Duodenal mucosa (tissue), 2 donors: ENCODE results near the gene HEATR3.

Experiments
- H3K27ac ChIP-seq: one replicate; pipeline ENCODE4 v1.7.0; 2013; ENCODE audit warnings: low read depth, low read length
- H3K27me3 ChIP-seq, 2 donors: one replicate each; pipeline ENCODE4 v1.7.0; 2013; ENCODE audit warnings: low read length in 2 of 2, control low read depth in 1 of 2; ENCODE audit not compliant: insufficient read depth in 2 of 2, control insufficient read depth in 1 of 2
- H3K36me3 ChIP-seq, 2 donors: one replicate each; pipeline ENCODE4 v1.7.0; 2013; ENCODE audit warnings: low read length in 2 of 2, control low read depth in 1 of 2; ENCODE audit not compliant: insufficient read depth in 2 of 2, control insufficient read depth in 1 of 2
- H3K4me1 ChIP-seq, 2 donors: one replicate each; pipeline ENCODE4 v1.7.0; 2013; ENCODE audit warnings: low read length in 2 of 2, control low read depth in 1 of 2; ENCODE audit not compliant: insufficient read depth in 2 of 2, control insufficient read depth in 1 of 2
- H3K4me3 ChIP-seq, 2 donors: one replicate each; pipeline ENCODE4 v1.7.0; 2013; ENCODE audit warnings: low read length in 2 of 2, low read depth in 1 of 2
- H3K9ac ChIP-seq, 2 donors: one replicate each; pipeline ENCODE4 v1.7.0; 2013; ENCODE audit warnings: low read length in 2 of 2, low read depth in 1 of 2
- H3K9me3 ChIP-seq, 2 donors: one replicate each; pipeline ENCODE4 v1.7.0; 2013; ENCODE audit warnings: low read length in 2 of 2, control low read depth in 1 of 2; ENCODE audit not compliant: control insufficient read depth in 1 of 2

Gene HEATR3

GRCh38 chr16:50093607-50094539 is 28.1 kb downstream of the HEATR3 start:
- peaks cover 9 to 27% of the 10 kb centered on the region in 2 donors for H3K36me3 ChIP-seq
- H3K9ac ChIP-seq: no peak overlapping the region
- no peaks in the 10 kb centered on the region for H3K4me1 ChIP-seq
- no peak overlapping the region for H3K4me3 ChIP-seq
- no peak overlapping the region for H3K27ac ChIP-seq
- H3K27me3 ChIP-seq: no peaks in the 10 kb centered on the region
- H3K9me3 ChIP-seq: no peaks in the 10 kb centered on the region

- H3K27ac ChIP-seq: no peak overlapping the region
- H3K9ac ChIP-seq: no peak overlapping the region
- no peaks in the 10 kb centered on the region for H3K27me3 ChIP-seq
- no peaks in the 10 kb centered on the region for H3K4me1 ChIP-seq
- no peaks in the 10 kb centered on the region for H3K9me3 ChIP-seq
- peaks cover 8 to 31% of the 10 kb centered on the region in 2 donors for H3K36me3 ChIP-seq
- H3K4me3 ChIP-seq: no peak overlapping the region
These were observed 31.0 kb downstream of the HEATR3 start for GRCh38 chr16:50096791-50097190.

GRCh38 chr16:50099957-50100648 is 34.3 kb downstream of the HEATR3 start:
- no peak overlapping the region for H3K4me3 ChIP-seq
- H3K9me3 ChIP-seq: no peaks in the 10 kb centered on the region
- H3K9ac ChIP-seq: no peak overlapping the region
- H3K4me1 ChIP-seq: no peaks in the 10 kb centered on the region
- no peak overlapping the region for H3K27ac ChIP-seq
- H3K27me3 ChIP-seq: no peaks in the 10 kb centered on the region
- H3K36me3 ChIP-seq: peaks cover 13 to 50% of the 10 kb centered on the region in 2 donors

- Histone ChIP-seq H3K4me3 (no peak overlapping the region), H3K9me3 (no peaks in the 10 kb centered on the region), H3K4me1 (no peaks in the 10 kb centered on the region), H3K27me3 (no peaks in the 10 kb centered on the region), H3K27ac (no peak overlapping the region), H3K9ac (no peak overlapping the region), H3K36me3 (peaks cover 13 to 59% of the 10 kb centered on the region in 2 donors)
These were observed 36.4 kb downstream of the HEATR3 start for GRCh38 chr16:50102051-50102746.

GRCh38 chr16:50103764-50104163 is 38.0 kb downstream of the HEATR3 start:
- Histone ChIP-seq H3K9ac (no peak overlapping the region), H3K36me3 (peaks cover 13 to 60% of the 10 kb centered on the region in 2 donors), H3K4me3 (no peak overlapping the region), H3K27ac (no peak overlapping the region), H3K4me1 (no peaks in the 10 kb centered on the region), H3K27me3 (no peaks in the 10 kb centered on the region), H3K9me3 (no peaks in the 10 kb centered on the region)

GRCh38 chr16:50114357-50115129 is 48.8 kb downstream of the HEATR3 start:
- Histone ChIP-seq H3K36me3 (no peaks in the 10 kb centered on the region), H3K9ac (no peak overlapping the region), H3K4me3 (no peak overlapping the region), H3K9me3 (no peaks in the 10 kb centered on the region), H3K27ac (no peak overlapping the region), H3K4me1 (no peaks in the 10 kb centered on the region), H3K27me3 (no peaks in the 10 kb centered on the region)

- Histone ChIP-seq H3K4me3 (no peak overlapping the region), H3K36me3 (no peaks in the 10 kb centered on the region), H3K9me3 (no peaks in the 10 kb centered on the region), H3K4me1 (peaks cover 14 to 15% of the 10 kb centered on the region in 2 donors), H3K27me3 (no peaks in the 10 kb centered on the region), H3K27ac (no peak overlapping the region), H3K9ac (no peak overlapping the region)
These were observed 54.9 kb downstream of the HEATR3 start for GRCh38 chr16:50120711-50121110.

GRCh38 chr16:50121278-50121677 is 55.5 kb downstream of the HEATR3 start:
- no peaks in the 10 kb centered on the region for H3K9me3 ChIP-seq
- no peak overlapping the region for H3K9ac ChIP-seq
- peaks cover 14 to 15% of the 10 kb centered on the region in 2 donors for H3K4me1 ChIP-seq
- H3K27me3 ChIP-seq: no peaks in the 10 kb centered on the region
- H3K4me3 ChIP-seq: no peak overlapping the region
- no peaks in the 10 kb centered on the region for H3K36me3 ChIP-seq
- no peak overlapping the region for H3K27ac ChIP-seq

GRCh38 chr16:50121721-50122445 is 56.1 kb downstream of the HEATR3 start:
- H3K27ac ChIP-seq: no peak overlapping the region
- H3K4me3 ChIP-seq: no peak overlapping the region
- H3K9ac ChIP-seq: no peak overlapping the region
- H3K4me1 ChIP-seq: peaks cover 14 to 15% of the 10 kb centered on the region in 2 donors
- no peaks in the 10 kb centered on the region for H3K27me3 ChIP-seq
- H3K9me3 ChIP-seq: no peaks in the 10 kb centered on the region
- H3K36me3 ChIP-seq: no peaks in the 10 kb centered on the region
